Progenitor cell of endocrine pancreas (in vitro differentiated cells): ENCODE results near the gene MAP3K19. TPM values are rescaled to one million over a fixed set of nuclear protein-coding genes. Genes with fewer than 3 reads are reported as not detected.
"Not testable (repeated sequence)": the region's sequence is repeated elsewhere in the genome, so short reads cannot be mapped to it uniquely, and the experiment has no call there.

Experiments used
- DNase-seq: peaks from one replicate; pipeline ENCODE4 v3.0.0; 2021; ENCODE audit warnings: low spot score; ENCODE audit not compliant: unreplicated experiment
- H3K27ac Mint-ChIP-seq: 2 replicates; pipeline ENCODE4 v1.8.0; 2021; ENCODE audit warnings: mild to moderate bottlenecking, moderate library complexity, mixed read lengths
- H3K27me3 Mint-ChIP-seq: 2 replicates; pipeline ENCODE4 v1.8.0; 2021; ENCODE audit warnings: mixed read lengths
- H3K36me3 Mint-ChIP-seq: 2 replicates; pipeline ENCODE4 v1.8.0; 2022; ENCODE audit warnings: mixed read lengths; ENCODE audit not compliant: insufficient read depth
- H3K4me1 Mint-ChIP-seq: 2 replicates; pipeline ENCODE4 v1.8.0; 2021; ENCODE audit warnings: low read depth, mixed read lengths
- H3K4me3 Mint-ChIP-seq: 2 replicates; pipeline ENCODE4 v1.8.0; 2021; ENCODE audit warnings: low read depth, mild to moderate bottlenecking, moderate library complexity, mixed read lengths
- H3K9me3 Mint-ChIP-seq: 2 replicates; pipeline ENCODE4 v1.8.0; 2021; ENCODE audit warnings: low read depth, mixed read lengths
- total RNA-seq: library from RNA; stranded (reverse); gene quantifications from 2 replicates; pipeline ENCODE4 v1.2.1, GENCODE V29; 2021
- TF ChIP-seq, protein P1 (sequence below): fragments of 200-600 bp; sonication (generic); IDR thresholded peaks from one replicate; pipeline ENCODE4 v1.5.0; 2021; ENCODE audit warnings: antibody characterized with exemption, mild to moderate bottlenecking; ENCODE audit not compliant: unreplicated experiment

MAP3K19 gene
- total RNA-seq, 1 donor from 2014 or later = not detected

DNA sequence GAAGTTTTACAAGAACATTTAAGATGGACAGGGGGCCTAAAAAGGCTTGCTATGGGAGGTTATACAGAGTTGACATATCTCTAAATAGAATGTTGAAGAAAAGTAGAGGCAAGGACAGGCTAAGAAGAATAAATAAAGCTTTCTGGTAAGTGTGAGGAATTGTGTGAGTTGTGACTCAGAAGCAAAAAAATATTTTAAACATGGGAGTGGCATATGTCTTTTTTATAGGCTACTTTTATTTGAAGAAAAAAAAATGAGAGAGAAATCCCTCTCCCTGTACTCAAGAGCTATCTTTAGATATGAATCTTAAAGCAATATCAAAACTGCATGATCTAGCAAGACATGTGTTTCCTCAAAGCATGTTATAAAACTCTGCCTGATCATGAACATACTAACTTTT lies 45.9 kb upstream of the MAP3K19 start:
- Mint-ChIP-seq H3K36me3 (peaks cover 28% of the 10 kb centered on the region), H3K4me1 (peaks cover 16% of the 10 kb centered on the region), H3K27ac (no peak overlapping the region), H3K9me3 (peaks cover 9% of the 10 kb centered on the region), H3K4me3 (no peak overlapping the region), H3K27me3 (no peaks in the 10 kb centered on the region)
- no peak for DNase-seq
- TF ChIP-seq, protein P1, sequence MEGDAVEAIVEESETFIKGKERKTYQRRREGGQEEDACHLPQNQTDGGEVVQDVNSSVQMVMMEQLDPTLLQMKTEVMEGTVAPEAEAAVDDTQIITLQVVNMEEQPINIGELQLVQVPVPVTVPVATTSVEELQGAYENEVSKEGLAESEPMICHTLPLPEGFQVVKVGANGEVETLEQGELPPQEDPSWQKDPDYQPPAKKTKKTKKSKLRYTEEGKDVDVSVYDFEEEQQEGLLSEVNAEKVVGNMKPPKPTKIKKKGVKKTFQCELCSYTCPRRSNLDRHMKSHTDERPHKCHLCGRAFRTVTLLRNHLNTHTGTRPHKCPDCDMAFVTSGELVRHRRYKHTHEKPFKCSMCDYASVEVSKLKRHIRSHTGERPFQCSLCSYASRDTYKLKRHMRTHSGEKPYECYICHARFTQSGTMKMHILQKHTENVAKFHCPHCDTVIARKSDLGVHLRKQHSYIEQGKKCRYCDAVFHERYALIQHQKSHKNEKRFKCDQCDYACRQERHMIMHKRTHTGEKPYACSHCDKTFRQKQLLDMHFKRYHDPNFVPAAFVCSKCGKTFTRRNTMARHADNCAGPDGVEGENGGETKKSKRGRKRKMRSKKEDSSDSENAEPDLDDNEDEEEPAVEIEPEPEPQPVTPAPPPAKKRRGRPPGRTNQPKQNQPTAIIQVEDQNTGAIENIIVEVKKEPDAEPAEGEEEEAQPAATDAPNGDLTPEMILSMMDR = no peak

DNA sequence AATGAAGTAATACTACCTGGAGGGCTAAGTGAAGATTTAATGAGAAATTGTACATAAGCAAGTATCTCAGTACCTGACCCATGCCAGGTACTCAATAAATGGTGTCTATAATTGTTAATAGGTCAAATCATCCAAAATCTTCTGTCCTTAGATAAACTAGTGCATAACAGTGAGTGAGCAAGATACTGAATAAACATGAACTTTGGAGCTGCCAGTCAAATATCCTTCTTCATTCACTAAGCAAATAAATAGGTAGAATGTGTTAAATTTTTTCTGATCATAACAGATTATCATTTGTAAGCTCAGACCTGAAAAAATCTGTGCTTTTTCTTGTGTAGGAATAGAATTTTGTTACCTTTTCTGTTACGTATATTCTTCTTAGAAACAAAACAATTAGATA lies 44.4 kb upstream of the MAP3K19 start:
- Mint-ChIP-seq H3K36me3 (peaks cover 29% of the 10 kb centered on the region), H3K9me3 (peaks cover 13% of the 10 kb centered on the region), H3K4me1 (peaks cover 16% of the 10 kb centered on the region), H3K4me3 (no peak overlapping the region), H3K27me3 (no peaks in the 10 kb centered on the region), H3K27ac (no peak overlapping the region)
- no peak for DNase-seq
- TF ChIP-seq, protein P1 = no peak

DNA sequence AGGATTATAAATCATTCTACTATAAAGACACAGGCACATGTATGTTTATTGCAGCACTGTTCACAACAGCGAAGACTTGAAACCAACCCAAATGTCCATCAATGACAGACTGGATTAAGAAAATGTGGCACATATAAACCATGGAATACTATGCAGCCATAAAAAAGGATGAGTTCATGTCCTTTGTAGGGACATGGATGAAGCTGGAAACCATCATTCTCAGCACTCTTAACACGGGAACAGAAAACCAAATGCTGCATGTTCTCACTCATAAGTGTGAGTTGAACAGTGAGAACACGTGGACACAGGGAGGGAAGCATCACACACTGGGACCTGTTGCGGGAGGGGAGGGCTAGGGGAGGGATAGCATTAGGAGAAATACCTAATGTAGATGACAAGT lies 42.4 kb upstream of the MAP3K19 start:
- H3K9me3 Mint-ChIP-seq = peaks cover 17% of the 10 kb centered on the region

DNA sequence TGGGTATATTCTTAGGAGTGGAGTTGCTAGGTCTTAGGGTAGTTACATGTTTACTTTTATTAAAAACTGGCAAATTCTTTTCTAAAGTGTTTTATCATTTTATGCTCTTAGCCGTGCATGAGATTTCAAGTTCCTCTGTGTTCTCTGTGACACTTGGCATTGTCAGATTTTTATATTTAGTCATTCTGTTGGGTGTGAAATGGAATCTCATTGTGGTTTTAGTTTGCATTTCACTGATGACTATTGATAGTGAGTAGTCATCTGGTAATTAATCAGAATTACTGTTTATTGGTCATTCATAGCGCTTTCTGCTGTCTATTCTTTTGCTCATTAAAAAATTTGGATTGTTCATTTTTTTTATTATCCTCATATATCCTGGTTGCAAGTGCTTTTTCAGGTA lies 39.0 kb upstream of the MAP3K19 start:
- H3K27me3 Mint-ChIP-seq = no peaks in the 10 kb centered on the region
- H3K4me1 Mint-ChIP-seq = peaks cover under 1% of the 10 kb centered on the region
- DNase-seq = no peak
- TF ChIP-seq, protein P1 = no peak
- peaks cover 33% of the 10 kb centered on the region for H3K36me3 Mint-ChIP-seq
- H3K4me3 Mint-ChIP-seq = no peak overlapping the region
- no peak overlapping the region for H3K27ac Mint-ChIP-seq
- peaks cover 17% of the 10 kb centered on the region for H3K9me3 Mint-ChIP-seq

More for the DNA sequence above, 42.4 kb upstream of the MAP3K19 start:
- peaks cover 24% of the 10 kb centered on the region for H3K36me3 Mint-ChIP-seq
- peaks cover 16% of the 10 kb centered on the region for H3K4me1 Mint-ChIP-seq
- not testable (repeated sequence) for H3K27ac Mint-ChIP-seq, DNase-seq, H3K4me3 Mint-ChIP-seq, H3K27me3 Mint-ChIP-seq

DNA sequence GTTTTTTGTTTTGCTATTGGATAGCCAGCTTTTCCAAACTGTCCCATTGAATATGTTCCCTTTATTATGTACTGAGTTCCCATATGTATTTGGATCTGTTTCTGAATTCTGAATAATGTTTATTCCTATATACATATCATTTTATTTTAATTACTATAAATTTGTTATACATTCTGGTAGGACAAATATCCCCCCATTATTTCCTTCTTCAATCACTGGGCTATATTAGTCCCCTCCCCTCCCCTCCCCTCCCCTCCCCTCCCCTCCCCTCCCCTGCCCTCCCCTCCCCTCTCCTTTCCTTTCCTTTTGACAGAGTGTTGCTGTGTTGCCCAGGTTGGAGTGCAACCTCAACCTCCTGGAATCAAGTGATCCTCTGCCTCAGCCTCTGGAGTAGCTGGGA lies 31.2 kb upstream of the MAP3K19 start:
- no peaks in the 10 kb centered on the region for H3K4me1 Mint-ChIP-seq
- no peak overlapping the region for H3K4me3 Mint-ChIP-seq
- TF ChIP-seq, protein P1 = no peak
- H3K27me3 Mint-ChIP-seq = no peaks in the 10 kb centered on the region
- peaks cover 33% of the 10 kb centered on the region for H3K9me3 Mint-ChIP-seq
- DNase-seq = no peak
- peaks cover 59% of the 10 kb centered on the region for H3K36me3 Mint-ChIP-seq
- H3K27ac Mint-ChIP-seq = no peak overlapping the region

DNA sequence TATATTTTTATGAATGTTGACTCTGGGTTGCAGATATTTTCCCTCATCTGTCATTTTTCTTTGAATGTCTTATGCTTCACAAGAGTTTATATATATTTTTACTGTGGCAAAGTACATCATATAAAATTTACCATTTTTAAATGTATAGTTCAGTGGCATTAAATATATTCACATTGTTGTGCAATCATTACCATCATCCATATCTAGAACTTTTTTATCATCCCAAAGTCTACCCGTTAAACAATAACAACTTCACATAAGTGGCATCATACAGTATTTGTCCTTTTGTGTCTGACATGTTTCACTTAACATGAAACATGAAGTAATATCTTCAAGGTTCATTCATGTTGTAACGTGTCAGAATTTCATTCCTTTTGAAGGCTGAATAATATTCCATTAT lies 29.3 kb upstream of the MAP3K19 start:
- Mint-ChIP-seq H3K4me1 (no peaks in the 10 kb centered on the region), H3K9me3 (peaks cover 47% of the 10 kb centered on the region), H3K27me3 (no peaks in the 10 kb centered on the region), H3K27ac (no peak overlapping the region), H3K36me3 (peaks cover 63% of the 10 kb centered on the region), H3K4me3 (no peak overlapping the region)
- TF ChIP-seq, protein P1 = no peak
- DNase-seq = no peak
